HG03097 (cell line): ENCODE data around the gene HES6.

Experiments
- ATAC-seq: cut with Tn5 transposase; IDR thresholded peaks from one replicate; pipeline ENCODE4 v1.9.1; 2021; ENCODE audit not compliant: unreplicated experiment, low FRiP score

Gene HES6

DNA sequence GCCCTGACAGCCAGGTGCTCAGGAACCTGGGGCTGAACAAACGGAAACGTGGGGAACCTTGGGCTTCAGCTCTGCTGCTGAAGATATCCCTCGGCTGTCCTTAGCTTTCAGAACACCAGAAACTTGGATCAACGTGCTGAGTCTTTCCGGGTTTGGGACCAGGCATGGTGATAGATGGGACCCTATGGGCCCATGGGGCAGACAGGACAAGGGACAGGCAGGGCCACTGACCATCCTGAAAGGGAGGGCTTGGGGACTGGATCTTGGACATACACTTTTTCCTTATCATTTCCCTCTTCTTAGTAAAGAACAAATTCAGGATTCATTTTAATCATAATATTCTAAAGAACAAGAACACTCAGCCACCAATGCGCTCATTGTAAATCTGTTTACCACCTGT lies 16.3 kb upstream of the HES6 start:
- ATAC-seq = no peak

DNA sequence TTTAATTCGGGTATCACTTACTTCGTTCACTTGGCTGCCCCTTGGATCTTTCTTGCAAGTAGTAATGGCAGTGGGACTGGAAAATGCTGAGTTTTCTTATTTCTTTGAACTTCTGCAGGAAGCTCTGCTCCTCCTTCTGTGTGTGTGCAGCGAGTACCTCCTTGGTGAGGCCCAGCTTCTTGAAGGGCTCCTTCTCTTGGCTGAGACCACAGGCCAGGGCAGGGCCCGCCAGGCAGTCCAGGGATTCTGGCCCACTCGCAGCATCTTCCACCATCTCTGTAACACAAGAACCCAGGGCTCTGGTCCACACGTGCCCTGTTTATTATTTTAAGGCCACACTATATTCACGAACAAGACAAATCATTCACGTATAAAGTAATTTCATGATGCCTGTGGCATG lies 15.8 kb upstream of the HES6 start:
- no peak for ATAC-seq

DNA sequence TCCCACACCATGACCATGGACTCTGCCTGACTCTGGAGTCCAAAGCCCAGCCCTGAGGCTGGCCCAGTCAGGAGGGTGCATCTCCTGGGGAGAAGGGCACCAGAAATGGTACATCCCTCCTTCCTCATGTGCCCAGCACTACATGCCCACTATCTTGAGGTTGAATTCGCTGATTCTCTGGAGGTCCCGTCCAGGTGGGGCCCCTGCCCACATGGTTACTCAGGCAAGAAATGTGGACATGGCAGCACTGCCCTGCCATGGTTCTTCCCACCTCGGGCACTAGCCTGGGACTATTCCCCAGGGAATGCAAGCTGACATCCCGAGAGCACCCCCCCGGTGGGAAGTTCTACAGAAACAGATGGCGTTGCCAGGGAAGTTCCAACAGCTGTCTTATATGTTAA lies 15.3 kb upstream of the HES6 start:
- no peak for ATAC-seq

DNA sequence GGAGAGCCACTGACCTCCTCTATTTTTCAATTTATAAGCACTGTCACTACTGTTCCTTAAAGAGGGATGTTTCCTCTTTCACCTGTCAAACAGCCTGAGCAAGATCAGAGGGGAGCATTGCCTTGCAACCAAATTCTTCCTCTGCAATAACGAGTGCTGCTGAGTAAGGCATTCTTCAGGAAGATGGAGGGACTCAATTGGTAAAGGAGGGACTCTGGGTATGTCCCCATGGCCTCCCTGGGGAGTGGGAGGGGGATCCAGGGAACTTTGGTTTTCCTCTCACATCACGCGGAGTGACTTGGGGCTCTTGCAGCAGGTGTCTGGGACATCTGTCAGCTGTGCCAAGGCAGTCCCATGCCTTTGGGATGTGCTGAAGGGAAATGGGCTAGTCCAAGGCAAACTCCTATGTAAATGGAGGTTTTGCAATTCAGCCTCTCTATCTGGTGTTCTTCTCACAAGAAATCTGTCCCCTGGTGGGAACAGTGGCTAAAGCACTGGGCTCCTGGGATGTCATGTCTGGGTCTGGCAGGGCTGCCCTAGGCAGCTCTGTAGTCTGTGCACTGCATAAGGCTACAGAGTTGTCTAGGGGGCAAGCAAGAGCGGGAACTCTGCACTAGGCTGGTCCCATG lies 14.4 kb upstream of the HES6 start:
- ATAC-seq = no peak

DNA sequence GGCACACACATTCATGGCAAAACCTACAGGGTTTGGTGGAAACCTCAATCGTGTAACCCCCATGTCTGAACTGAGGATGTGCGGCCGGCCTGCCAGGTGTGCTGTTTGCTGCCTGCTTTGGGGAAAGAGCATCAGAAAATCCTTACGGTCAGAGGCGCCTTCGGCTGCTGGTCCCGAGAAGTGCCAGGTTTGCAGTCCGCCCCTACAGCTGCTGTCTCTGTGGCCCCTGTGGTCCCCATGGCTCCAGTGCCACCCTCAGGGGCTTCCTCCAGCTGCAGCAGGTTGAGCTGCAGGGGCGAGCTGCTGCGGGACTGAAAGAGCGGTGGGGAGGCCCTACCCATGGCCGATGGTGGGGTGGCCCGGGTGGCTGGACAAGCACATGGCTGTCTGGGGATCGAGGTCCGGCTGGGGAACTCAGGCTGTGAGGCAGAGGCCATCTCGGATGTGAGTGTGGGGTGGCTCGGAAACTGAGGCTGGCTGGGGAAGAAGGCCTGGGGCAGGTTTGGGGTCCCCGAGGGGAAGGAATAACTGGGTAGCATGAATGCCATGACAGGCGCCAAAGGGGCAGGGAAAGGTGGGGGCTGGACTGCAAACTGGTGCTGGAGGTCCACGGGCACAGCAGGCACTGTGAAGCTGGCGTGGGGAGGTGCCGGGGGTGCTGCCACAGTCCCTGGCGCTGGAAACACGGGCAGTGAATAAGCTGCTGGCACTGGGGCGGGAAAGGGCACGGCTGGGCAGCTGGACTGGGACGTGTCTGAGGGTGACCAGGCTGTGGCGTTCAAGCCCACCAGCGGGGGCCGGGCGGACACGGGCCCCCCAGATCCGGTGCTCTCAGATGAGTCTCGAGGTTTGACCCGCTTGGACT lies 13.2 kb upstream of the HES6 start:
- no peak for ATAC-seq

DNA sequence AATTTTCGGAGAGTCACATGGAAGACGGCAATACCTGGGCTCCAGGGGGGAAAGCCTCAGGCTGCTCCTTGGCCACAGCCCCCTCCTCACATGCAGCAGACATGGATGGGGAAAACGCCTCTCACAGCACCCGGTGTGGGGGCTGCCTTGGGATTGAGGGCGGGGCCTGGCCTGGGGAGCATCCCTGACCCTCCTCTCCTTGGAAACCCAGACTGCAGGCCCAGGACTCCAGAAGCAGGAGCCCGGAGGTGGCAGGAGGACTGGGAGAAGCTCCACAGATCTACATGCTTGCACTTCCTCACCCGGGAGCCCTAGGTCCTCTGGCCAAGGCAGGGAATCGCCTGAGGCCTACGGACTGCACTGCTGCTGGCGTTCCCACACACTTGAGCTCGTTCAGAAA lies 12.1 kb upstream of the HES6 start:
- no peak for ATAC-seq

DNA sequence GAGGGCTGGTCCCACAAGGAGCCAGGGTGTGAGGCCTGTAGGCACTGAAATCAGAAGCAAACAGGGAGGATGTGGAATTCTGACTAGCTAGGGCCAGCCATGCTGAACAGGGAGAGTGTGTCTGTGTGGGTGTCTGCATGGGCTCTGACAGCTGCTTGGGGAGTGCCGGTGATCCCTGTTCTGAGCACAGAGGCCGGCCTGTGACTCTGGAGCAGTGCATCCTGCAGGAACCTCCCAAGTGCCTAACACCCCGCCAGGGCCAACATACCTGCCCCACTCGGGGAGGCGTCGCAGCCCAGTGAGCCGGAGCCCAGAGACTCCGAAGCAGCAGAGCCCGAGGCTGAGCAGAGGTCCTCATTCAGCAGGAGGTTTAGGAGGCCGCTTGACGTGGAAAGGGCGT lies 11.5 kb upstream of the HES6 start:
- ATAC-seq = no peak

DNA sequence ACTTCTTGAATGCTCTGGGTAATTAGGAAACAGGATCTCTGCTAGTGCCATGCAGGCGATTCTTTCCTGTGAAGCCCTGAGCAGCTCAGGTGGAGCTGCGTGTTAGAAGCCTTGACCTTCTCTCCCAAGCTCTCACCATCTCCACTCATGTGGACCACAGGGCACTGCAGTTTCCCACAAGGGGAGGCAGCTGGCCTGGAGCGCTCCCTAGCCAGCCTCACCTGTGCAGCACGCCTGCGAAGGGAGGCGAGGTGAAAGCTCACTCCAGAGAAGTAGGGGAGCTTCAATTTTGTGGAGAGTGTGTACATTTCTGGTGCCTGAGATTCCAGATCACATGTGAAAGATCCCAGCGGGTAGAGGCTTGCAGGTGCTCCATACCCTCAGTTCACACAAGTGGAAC lies 11.1 kb upstream of the HES6 start:
- no peak for ATAC-seq

DNA sequence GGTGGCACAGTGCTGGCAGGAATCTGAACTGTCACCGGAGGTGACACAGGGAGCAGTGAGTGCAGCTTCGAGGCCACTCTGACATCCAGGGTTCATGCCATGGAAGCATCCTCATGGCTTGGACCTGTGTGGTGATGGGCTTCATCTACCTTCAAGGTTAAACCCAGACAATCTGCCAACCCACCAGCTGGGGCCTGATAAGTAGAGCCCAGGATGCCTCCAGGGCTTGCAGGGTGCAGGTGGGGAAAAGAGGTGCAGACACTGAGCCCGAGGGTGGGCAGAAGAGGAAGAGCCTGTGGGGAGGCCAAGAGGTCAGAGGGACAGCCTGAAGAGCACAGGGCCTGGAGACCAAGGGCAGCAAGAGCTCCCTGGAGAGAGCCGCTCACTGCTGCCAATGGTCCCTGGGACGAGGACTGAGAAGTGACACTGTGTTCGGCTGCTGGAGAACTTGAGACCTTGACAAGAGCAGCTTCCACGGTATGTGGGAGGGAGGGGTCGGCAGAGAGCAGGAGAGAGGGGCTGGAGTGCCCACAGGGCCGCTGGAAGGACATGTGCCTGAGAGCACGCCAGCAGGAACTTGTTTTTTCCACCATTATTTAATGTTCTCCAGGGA lies 8.1 kb upstream of the HES6 start:
- no peak for ATAC-seq

DNA sequence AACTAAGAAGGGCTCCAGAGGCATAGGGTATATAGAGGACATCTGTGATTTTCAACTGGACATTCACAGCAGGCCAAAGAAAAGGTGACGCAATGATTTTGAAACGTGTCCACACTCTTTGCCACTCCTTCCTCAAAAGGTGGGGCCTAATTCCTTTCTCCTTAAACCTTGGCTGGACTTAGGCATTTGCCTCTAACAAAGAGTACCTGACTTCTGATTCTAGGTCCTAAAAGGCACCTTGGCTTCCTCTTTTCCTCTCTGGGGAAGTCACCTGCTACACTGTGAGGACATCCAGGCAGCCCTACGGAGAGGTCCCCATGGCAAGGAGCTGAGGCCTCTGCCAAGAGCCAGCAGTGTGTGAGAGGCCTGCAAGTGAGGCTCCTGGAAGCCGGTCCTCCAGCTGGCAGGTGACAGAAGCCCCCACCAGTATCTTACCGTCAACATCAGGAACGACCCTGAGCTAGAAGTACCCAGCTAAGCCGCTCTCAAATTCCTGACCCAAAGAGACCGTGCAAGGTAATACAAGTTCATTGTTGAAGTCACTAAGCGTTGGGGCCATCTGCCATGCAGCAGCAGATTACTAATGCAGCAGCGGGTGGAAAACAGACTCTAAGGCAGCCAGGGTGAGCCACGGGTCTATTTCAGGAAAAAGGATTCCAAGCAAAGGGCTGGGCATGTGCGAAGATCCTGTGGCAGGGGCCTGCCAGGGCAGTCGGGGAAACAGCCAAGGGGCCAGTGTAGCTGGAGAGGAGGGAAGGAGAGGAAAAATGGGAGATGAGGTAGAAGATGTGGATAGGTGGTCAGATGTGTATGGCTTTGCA lies 7.4 kb upstream of the HES6 start:
- no peak for ATAC-seq

DNA sequence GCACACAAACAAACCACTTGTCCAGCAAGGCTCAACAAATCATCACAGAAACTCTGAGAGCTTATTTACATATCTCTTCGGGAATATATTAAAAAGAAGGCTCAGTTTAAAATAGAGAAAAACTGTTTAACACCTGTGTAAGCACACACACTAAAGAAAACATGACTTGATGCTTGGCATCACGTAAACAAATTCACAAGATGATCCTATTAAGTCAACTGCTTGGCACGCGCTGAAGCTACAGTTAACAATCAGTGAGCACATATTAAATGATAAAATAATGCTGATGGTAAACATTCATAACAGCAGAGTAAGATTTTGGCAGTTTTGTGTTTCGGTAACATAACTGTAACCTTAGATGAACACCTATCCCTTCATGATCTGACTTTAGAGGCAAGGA lies 4.3 kb upstream of the HES6 start:
- ATAC-seq = no peak

DNA sequence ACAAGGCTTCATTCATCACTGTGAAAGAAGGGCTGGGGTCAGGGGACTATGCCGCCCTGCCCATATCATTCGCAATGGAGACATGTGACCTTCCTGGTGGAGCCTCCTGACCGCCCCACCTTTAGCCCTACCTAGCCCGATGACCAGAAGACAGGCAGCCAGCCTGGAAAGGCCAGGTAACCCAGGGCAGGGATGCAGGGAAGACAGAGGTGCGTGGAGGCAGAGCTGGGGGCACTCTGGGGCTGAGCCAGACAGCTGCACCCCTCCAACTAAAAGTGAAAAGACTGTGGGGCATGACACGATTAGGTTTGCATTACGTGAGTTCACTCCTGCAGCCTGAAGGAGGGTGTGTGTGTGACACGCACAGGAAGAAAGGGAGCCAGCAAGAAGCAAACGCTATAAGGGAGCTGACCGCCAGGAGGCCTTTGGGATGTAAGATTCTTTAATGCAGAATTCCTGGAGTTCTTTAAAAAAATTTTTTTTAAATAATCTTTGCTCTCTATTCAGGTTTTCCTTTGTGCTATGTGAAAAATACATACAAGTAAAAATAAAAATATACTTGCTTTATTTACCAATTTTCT lies 3.7 kb upstream of the HES6 start:
- ATAC-seq = no peak

DNA sequence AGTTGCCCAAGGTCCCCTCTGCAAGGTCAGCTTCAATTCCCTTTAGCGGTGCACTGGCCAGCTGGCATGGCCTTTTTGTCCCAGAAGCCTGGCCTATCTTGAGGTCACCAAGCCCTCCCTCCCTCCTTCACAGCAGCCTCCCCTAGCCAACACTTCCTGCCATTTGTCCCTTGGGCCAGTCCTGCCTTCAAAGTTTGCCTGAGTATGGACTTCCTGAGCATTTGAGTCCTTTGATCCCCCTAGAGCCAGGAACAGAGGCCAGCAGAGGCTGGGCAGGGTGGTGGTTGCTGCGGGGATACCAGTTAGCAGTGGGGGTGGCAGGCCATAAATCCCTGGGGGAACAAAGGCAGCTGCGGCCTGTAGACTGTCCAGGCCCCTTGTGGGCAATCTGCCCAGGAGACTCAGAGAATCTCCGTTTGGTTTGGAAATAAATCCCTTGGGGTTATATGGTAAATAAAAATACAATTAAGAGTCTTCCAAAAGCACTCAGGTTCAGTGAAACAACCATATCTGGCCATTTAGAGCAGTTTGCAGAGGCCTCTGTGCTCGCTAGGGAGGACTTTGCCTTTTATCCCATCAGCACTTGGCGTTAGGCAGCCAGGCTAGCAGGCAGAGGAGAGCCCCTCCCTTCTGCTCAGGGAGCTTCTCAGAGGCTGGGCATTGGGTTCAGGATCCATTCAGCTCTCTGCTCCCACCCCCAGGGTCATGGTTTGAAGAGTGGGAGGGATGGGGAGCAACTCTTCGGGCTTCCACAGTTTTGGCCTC lies 3.1 kb upstream of the HES6 start:
- no peak for ATAC-seq

DNA sequence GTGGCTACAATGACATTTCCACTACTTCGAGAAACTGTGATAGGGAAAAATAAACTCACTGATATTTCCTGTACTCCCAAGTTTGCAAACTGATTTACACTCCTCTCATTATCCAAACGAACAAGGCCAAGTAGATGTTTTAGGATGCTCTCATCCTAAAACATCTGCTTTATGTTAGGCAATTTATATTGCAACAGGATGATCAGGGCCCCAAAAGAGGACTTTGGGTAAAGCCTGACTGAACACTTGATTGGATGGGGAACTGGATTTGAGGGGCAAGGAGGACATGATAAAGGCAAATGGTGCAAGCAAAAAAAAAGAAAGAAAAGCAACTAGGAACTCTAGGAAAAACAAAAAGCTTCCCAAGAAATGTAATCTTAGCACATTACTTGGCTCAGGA lies 2.1 kb upstream of the HES6 start:
- ATAC-seq = no peak

DNA sequence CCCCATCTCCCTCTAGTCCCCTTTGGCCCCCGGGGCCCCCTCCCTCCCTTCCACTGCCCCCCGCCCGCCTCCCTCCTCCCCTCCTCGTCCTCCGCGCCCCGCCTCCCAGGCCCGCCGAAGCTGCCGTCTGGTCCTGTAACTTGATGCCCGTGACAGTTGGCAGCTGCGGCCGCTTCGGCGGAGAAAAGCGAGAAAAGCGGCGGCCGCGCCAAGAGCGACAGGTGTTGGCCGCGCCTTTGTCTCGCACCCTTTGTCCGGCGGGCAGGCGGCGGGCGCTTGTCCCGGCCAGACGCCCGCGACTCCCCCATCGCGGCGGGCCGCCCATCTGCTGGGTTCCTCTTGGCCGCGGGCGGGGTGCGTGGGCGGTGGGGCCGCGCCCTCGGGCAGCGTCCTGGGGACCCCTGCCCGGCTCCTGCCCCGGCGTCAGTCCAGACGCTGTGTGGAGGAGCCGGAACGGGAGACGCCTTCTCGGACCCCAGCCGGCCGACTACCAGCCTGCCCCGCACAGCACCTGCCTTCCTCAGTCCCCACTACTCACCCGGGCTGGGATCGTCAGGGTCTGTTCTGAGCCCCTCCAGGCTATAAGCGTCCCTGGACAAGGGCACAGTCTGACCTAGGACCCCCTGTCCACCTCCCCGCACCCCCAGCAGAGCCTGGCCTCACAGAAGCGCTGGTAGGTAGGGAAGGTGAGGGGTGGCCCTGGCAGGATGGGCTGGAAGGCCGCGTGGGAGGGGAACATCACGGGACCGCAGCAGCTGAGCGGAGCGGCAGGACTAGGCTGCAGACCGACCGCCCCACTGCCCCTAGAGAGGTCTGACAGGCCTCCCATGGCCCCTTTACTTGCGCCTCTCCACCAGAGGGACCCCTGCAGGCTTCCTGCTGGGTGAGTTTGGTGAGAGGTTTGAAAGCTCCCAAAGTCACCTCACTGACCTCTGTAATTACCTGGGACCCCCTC lies 1.2 kb upstream of the HES6 start:
- ATAC-seq = no peak

DNA sequence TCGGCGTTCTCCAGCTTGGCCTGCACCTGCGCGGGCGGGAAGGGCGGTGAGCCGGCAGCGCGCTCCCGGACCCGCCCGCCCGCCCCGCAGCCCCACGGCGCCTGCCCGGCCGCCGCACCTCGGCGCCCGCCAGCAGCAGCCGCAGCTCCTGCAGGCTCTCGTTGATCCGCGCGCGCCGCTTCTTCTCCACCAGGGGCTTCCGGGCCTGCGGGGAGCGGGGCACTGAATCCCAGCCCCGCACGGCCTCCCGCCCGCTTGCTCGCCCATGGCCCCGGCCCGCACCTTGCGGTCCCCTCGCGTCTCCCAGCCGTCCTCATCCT lies 335 bp downstream of the HES6 start:
- ATAC-seq = peak; percentile 5

DNA sequence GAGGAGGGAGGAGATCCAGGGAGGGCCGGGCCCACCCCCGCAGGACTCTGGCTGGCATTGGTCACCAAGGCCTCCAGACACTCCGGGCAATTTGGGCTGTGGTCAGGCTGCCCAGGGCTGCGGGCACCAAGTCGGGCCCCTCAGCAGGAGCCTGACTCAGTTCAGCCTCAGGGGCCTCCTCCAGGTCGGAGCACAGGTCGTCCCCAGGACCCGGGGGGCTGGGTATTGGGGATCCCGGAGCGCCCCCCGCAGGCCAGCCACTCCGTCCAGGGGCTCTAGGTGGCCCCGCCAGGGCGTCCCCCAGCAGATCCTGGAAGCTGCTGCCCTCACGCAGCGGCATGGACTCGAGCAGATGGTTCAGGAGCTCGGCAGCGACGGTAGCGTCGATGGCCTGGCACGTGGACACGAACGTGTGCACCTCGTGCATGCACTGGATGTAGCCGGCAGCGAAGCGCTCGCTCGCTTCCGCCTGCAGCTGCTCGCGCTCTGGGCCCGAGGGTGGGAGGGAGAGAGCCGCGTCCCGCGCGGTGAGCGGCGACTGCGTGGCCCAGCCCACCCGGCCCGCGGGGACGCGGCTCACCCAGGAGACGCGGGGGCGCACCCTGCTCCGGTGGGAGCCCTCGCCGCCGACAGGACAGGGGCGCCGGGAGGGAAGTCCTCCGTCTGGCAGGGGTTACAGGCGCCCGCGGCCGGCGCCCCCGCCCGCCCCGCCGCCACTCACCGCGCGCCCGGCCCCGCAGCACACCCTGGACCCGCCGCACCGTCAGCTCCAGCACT lies 884 bp downstream of the HES6 start:
- ATAC-seq = no peak

DNA sequence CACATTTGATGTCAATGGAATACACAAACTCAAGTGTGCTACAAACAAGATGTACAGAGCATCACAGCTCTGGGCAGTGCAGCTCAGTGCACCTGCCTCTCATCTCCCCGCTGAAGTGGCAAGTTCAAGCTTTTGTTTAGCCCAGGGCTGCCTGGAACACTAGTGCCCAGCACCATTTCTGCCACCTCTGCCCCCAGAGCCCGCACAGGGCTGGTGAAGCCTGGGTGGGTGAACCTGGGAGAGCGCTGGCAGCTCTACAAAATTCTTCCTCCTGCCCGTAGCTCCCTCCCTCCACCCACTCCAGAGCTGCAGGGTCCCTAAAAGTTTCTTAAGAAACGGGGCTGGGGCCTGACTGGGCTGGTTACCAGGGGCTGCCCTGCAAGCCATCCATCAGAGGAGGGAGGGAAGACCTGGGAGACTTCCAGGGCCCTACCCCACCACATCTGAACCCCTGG lies 1.5 kb downstream of the HES6 start:
- ATAC-seq = no peak
